NCI-H1105 (cell line): ENCODE data around the gene CLSTN2.

Experiments used
- DNase-seq: peaks from one replicate; lab custom pipeline; 2025; lab: John Stamatoyannopoulos, UW

Gene CLSTN2

DNA sequence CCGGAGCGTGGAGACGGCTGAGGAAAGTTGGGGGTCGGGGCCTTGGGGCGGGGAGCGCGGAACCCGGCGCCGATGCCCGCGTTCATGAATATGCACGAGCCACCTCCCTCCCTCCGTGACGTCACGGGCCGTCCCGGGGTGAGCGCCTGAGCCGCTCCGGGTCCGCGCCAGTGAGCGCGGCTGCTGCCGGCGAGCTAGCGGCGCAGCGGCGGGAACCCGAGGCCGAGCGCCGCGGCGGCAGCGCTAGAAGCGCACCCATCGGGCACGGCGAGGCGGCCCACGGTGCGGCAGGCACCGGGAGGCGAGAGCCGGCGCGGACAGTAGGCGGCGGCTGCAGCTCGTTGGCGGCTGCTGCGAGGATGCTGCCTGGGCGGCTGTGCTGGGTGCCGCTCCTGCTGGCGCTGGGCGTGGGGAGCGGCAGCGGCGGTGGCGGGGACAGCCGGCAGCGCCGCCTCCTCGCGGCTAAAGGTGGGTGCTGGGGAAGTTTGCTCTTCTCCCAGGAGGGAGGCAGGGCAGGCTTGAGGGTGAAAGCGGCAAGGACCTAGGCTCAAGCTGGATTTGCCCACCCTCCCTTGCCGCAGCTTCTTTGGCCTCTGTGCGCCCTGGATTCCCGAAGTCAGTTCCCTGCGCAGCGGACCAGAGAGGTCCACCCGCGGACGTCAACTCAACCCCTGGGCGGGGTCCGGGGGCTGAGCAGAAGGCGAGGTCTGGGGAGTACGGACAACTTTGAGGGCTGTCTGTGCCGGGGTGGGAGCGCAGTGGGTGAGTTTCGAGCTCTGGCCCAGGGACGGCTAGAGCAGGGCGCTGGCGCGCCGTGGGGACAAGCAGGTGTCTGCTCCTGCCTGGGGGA lies at the start of gene CLSTN2:
TSS of gene CLSTN2 (plus strand) at position 170 of the 850 bp plus-strand sequence.
- DNase-seq = peak; percentile 88

DNA sequence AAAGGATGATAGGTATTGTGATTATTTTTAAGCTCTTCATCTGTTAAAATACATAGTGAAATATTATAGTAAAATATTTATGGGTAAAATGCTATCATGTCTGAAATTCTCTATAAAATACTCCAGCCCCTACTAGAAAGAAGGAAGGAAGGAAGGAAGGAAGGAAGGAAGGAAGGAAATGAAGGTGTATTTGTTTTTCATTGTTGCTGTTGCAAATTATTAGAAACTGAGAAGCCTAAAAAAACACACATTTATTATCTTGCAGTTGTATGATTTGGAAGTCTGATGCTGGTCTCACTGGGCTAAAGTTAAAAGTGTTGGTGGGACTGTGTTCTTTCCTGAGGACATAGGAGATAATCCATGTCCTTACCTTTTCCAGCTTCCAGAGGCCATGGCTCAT lies 47.6 kb upstream of the CLSTN2 start:
- DNase-seq = no peak

DNA sequence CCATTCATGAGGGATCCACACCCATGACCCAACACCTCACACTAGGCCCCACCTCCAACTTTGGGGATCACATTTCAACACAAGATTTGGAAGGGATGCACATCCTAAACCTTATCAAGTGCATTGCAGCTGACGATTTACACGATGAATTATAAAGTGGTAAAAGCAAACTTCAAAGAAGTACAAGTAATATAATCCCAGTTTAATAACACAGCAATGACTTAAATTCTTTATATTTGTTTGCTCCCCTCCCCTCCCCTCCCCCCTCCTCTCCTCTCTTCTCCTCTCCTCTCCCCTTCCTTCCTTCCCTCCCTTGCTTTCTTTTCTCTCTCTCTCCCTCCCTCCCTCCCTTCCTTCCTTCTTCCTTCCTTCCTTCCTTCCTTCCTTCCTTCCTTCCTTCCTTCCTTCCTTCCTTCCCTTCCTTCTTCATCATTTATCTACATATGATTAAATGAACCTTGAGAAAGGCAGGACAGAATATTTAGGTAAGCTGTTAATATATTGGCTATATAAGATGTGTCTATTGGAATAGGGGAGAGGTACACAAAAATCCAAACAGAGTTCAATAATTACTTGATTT lies 46.3 kb upstream of the CLSTN2 start:
- DNase-seq = no peak

DNA sequence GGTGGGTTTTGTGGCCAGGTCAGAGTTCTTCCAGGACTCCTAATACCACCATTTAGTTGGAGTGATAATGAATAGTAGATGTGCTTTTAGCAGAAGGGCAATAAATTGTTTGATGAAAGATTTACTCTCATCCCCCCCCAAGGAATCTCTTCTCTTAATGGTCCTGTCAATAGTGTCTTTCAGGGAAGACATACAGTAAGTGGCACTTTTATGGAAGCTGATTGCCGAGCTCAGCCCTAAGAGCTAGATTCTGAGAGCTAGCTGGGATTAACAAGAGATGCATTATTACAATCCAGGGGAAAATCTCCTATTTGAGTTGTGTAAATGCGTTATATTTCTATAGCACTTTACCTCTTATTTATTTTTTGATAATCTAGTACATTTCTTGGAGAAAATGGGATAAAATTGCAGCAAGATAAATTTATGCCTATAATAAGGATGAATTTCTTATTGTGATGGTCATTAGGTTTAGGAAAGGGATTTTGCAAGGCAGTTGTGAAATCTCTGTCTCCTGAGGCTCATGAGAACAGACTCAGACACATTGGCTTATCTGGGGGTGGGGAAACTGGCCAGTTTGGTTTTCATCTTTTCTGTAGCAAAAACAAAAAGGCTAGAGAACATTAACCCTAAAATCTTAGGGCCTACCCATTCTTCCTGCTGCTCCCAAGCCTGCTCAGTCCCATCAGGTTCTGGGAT lies 41.6 kb upstream of the CLSTN2 start:
- no peak for DNase-seq

DNA sequence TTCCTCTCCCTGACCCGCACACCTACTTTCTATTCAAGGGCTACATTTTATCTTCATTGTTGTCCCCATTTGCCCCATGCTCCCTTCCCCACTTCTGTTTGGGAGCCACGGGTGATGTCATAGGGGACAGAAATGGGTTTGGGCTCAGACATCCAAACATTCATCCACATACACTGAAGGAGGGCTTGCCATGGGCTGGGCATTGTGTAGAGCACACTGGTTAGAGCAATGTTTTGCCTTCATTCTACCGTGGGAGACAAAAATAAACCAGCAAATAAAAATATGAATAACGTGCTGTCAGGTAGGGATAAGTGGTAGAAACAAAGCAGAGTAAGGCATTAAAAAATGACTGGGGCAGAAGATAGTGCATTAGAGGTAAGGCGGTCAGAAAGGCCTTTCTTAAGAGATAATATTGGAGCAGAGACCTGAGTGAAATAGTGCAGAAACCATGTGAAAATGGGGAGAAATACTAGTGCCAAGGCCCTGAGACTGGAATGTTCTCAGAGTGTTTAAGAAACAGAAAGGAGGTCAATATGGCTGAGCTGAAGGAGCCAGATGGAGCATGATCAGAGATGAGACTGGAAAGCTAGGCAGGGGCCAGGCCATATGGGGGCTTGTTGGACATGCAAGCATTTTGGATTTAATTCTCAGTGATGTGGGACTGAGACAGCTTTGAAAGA lies 40.9 kb upstream of the CLSTN2 start:
- no peak for DNase-seq

- DNase-seq = no peak
These were observed 40.4 kb upstream of the CLSTN2 start for GRCh38 chr3:139894643-139894989.

DNA sequence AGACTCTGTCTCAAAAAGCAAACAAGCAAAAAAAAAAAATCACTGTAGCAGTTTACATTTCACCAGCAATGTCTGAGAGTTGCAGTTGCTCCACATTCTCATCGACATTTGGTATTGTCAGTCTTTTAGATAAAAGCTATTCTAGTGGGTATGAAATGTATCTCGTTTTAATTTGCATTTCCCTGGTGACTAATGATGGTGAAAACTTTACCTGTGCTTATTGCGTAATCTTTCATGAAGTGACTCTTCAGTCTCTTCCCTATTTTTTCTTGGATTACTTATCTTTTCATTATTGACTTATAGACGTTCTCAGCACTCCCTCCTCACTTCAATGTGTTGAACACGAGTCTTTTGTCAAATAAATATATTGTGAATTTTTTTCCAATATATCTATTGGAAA lies 37.2 kb upstream of the CLSTN2 start:
- no peak for DNase-seq

- no peak for DNase-seq
These were observed 28.6 kb upstream of the CLSTN2 start for GRCh38 chr3:139906418-139906817.

DNA sequence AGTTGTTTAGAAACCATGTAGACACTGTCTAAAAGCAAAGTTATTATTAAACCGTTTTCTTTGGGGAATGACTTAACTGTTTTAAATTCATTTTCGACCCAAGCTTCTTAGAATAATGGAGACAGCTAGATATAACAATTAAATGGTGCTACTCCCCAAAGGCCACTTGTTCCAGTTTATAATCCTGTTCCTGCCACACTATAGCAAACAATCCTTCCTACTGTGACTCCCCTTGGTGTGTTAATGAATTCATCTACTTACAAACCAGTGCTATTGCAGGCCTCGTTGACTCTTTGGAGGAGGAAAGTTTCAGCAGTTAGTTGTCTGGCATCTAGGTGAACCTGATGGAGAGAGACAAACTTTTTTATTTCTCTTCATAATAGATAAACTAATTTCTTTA lies 25.2 kb upstream of the CLSTN2 start:
- DNase-seq = no peak

DNA sequence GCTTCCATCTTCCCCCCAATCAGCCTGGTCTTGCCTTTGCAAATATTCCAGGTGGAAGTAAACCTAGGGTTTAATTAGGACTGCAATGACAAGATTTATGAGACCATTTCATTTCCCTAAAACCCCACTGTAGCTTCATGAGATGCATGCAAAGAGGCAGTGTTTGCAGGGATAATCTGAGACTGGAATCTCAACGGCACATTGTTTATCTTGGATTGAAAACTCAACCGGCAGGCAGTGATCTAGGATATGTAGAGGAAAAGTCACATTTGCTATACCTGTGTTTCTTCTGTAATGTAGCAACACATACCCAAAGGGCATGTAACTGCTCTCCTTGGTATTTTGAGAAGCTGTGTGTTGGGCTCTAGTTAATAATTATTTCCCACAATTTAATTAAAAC lies 18.7 kb upstream of the CLSTN2 start:
- no peak for DNase-seq

DNA sequence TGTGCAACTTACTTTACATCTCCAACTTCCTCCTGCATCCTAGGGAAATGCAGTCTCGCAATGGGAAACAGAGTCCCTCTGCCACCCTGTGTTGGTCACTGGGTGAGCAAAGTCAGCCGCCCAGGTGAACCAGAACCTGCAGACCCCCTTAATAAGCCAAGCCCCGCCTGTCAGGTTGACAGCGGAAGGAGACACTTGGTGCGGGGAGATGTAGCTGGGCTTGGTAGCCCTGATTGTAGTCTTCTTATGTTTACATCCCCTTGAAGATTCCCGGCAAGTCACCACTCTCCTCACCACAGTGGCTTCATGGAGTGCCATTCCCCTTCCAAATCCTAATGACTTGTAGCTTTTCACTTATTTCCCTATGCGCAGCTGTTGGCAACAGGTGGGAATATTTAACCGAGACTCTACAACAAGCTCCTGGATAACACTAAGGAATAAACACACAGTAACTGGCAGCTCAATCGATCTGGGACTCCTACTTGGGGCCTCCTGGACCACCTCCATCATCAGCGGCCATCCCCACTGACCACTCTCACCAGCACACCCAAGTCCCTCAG lies 17.7 kb upstream of the CLSTN2 start:
- no peak for DNase-seq

- DNase-seq = no peak
These were observed 6.1 kb upstream of the CLSTN2 start for GRCh38 chr3:139928708-139929505.

DNA sequence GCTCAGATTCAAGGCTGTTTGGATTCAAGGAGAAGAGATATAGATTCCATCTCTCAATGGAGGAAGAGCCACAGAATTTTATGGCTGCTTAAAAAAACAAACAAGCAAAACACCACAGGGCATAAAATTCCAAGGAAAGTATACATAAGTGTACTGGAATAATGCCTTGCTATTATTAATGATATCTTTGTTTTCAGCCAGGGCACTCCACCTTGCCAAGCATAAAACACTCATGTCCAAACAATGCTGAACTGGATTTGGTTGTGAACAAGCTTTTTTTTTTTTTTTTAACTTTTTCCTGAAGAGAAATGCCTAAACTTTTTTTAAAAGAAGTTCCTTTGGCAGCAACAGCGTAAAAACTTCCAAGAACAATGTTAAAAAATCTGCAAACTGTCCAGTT lies 4.8 kb upstream of the CLSTN2 start:
- DNase-seq = no peak

GRCh38 chr3:139933766-139934165 lies 1.2 kb upstream of the CLSTN2 start:
- peak; percentile 38 for DNase-seq

GRCh38 chr3:139934613-139935015 lies 371 bp upstream of the CLSTN2 start:
- peak; percentile 91 for DNase-seq

DNA sequence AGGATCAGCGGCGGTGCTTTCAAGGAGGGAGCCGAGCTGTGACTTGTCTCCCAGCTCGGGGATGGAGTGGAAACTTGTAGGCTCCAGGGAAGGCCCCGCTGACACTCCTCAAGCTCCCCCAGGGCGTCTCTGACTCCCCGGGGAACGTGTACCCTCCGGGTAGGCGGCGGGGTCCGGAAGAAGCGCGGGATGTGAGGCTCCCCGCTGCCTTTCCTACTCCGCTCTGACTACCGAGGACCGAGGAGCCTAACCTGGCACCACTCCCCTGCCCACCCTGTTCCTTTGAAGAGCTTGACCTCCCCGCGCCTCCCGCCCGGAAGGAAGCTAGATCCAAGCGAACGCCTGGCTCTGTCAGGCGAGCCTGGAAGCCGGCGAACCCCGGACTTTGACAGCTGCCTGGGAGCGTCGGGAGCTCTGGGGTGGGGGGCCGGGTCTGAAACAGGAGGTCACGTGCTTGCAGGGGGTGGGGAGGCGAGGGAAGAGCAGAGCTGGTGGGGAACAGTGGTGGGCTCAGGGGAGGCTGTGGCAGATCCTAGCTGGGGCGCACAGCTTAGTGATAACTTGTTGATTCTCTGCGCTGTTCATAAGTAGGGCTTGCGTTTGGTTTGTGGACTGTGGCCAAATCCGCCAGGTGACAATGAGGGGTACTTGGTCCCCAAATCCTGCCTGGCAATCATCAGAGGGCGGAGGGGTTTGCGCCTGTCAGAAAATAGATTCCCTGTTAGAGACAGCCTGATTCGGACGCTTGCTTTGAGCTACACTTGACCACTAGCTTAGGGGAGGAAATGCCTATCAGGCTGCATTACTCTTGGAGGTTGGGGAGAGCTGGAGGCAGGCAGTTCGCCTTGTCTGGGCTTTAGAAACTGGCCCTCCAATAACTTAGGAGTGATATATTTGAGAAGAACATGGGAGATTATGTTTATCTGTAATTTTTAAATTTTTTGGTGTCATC lies 1.2 kb downstream of the CLSTN2 start:
- peak; percentile 55 for DNase-seq

- peak; percentile 51 for DNase-seq
These were observed 2.8 kb downstream of the CLSTN2 start for GRCh38 chr3:139937674-139938279.

- no peak for DNase-seq
These were observed 4.8 kb downstream of the CLSTN2 start for GRCh38 chr3:139939681-139940190.

DNA sequence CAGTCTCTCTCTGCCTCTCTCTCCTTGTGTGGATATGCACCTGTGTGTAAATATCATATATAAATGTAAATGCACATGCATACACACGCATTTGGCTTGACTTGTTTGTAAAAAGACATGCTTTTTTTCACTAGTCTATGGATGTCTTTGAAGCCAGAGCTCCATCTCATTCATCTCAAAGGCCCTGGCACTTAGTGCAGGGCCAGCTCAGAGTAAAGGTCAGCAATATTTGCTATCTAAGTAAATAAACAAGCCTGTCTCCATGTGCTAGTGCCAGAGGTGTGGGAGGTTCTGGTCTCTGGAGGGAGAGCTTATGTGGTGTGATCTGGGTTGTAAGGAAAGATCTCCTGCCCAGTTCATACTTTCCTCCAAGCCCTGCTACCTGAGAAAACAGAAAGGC lies 5.6 kb downstream of the CLSTN2 start:
- DNase-seq = no peak

GRCh38 chr3:139941580-139941979 lies 6.6 kb downstream of the CLSTN2 start:
- no peak for DNase-seq
